NOMO-1 treated with dmso at 0.1 percent for 144 hours (cell line): ENCODE measurements around the gene TOR1AIP1.
"Not testable (repeated sequence)": the region's sequence is repeated elsewhere in the genome, so short reads cannot be mapped to it uniquely, and the experiment has no call there.

Source experiments
- DNase-seq: peaks from one replicate; lab custom pipeline; 2025; ENCODE audit not compliant: unreplicated experiment; lab: John Stamatoyannopoulos, UW

Gene TOR1AIP1

GRCh38 chr1:179937668-179938254, 55.7 kb downstream of the TOR1AIP1 start:
- no peak for DNase-seq

GRCh38 chr1:179938752-179939151, 56.7 kb downstream of the TOR1AIP1 start:
- no peak for DNase-seq

- DNase-seq, result no peak
These were observed 57.9 kb downstream of the TOR1AIP1 start for GRCh38 chr1:179939941-179940340.

GRCh38 chr1:179941454-179941853, 59.4 kb downstream of the TOR1AIP1 start:
- DNase-seq, result no peak

- peak; percentile 22 for DNase-seq
These were observed 68.6 kb downstream of the TOR1AIP1 start for GRCh38 chr1:179950651-179951050.

- no peak for DNase-seq
These were observed 69.5 kb downstream of the TOR1AIP1 start for GRCh38 chr1:179951383-179952144.

GRCh38 chr1:179952186-179952585, 70.1 kb downstream of the TOR1AIP1 start:
- peak; percentile 43 for DNase-seq

GRCh38 chr1:179953974-179954492, 71.9 kb downstream of the TOR1AIP1 start:
- peak; percentile 66 for DNase-seq

- DNase-seq, result peak; percentile 99
These were observed 72.6 kb downstream of the TOR1AIP1 start, which contains the start of gene CEP350 for GRCh38 chr1:179954493-179955286. Gene CEP350 (plus strand): TSS chr1:179954810. CDS start chr1:179986182, 31,372 bp downstream.

GRCh38 chr1:179955287-179955680, 73.2 kb downstream of the TOR1AIP1 start:
- DNase-seq, result no peak

GRCh38 chr1:179955731-179956130, 73.6 kb downstream of the TOR1AIP1 start:
- no peak for DNase-seq

GRCh38 chr1:179958359-179958758, 76.3 kb downstream of the TOR1AIP1 start:
- DNase-seq, result no peak

- DNase-seq, result not testable (repeated sequence)
These were observed 80.1 kb downstream of the TOR1AIP1 start for GRCh38 chr1:179962168-179962567.

GRCh38 chr1:179966551-179966950, 84.5 kb downstream of the TOR1AIP1 start:
- no peak for DNase-seq

GRCh38 chr1:179968284-179968993, 86.4 kb downstream of the TOR1AIP1 start:
- no peak for DNase-seq

- DNase-seq, result no peak
These were observed 87.2 kb downstream of the TOR1AIP1 start for GRCh38 chr1:179968994-179969919.
